Measurements from ENCODE around the gene TBC1D1. TPM values are rescaled to one million over a fixed set of nuclear protein-coding genes. Genes with fewer than 3 reads are reported as not detected.

TBC1D1 gene
- total RNA-seq, 1 donor from 2014 or later, result 78.9 TPM

DNA sequence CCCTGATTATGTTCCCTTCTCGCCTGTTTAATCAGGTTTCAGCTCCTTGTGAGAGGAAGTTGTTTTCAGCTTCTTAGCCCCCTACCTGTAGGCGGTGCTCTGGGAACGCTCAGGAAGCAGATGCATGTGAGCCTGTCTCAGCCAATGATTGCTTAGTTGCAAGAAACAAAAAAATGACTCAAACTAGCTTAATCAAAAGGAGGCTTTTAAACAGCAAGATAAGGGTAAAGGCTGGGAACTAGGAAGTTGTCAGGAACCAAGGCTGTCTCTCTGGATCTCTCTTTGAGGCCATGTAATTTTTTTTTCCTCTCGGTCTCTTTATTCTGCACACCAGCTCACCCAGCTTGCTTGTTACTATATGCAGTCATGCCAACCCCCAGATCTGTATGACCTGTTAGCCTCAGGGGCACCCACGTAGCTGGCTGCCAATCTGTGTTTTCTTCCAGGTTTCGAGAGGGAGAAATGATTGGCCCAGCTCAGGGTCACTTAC lies 178.4 kb downstream of the TBC1D1 start:
- DNase-seq (ENCODE audit: low spot score in 2 of 2, unreplicated experiment in 2 of 2), result no peak
- TF ChIP-seq, protein P1, sequence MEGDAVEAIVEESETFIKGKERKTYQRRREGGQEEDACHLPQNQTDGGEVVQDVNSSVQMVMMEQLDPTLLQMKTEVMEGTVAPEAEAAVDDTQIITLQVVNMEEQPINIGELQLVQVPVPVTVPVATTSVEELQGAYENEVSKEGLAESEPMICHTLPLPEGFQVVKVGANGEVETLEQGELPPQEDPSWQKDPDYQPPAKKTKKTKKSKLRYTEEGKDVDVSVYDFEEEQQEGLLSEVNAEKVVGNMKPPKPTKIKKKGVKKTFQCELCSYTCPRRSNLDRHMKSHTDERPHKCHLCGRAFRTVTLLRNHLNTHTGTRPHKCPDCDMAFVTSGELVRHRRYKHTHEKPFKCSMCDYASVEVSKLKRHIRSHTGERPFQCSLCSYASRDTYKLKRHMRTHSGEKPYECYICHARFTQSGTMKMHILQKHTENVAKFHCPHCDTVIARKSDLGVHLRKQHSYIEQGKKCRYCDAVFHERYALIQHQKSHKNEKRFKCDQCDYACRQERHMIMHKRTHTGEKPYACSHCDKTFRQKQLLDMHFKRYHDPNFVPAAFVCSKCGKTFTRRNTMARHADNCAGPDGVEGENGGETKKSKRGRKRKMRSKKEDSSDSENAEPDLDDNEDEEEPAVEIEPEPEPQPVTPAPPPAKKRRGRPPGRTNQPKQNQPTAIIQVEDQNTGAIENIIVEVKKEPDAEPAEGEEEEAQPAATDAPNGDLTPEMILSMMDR (IDR thresholded peaks at IDR 0.05; ENCODE audit: unreplicated experiment), result no peak
- H3K36me3 Mint-ChIP-seq, result peaks cover 14% of the 10 kb centered on the region
- H3K9me3 Mint-ChIP-seq, result no peaks in the 10 kb centered on the region
- no peaks in the 10 kb centered on the region for H3K27me3 Mint-ChIP-seq (ENCODE audit: low read depth)
- peak overlapping the region; percentile 10 for H3K27ac Mint-ChIP-seq
- no peak overlapping the region for H3K4me3 Mint-ChIP-seq
- H3K4me1 Mint-ChIP-seq, result peaks cover 14% of the 10 kb centered on the region

DNA sequence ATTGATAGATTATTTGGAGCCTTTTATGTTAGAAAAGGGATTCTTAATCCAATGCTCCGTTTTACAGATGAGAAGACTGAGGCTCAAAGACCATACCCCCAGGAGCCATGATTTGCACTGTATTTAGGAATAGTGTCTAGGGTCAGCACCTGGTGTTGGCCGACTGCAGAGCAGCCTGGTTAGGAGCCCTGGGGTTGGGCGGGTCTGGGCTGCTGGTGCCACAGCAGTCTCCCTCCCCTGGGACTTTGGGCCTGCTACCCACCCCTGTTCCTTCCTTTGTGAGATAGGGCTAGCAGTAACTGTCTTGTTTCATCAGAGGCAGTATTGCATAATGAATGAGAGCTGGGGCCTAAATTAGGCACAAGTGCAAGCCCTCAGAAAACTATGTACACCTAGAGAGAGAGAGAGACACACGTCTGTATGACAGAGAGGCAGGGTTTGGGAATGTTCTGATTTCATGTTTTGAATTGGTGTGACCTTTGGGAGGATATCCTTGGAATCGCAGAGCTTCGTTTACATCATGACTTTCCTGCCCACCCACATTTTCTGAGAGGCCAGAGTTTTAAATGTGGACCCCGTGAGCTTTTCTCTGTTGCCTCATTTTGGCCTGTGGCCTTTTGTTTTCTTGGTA lies 181.0 kb downstream of the TBC1D1 start:
- H3K27me3 Mint-ChIP-seq (ENCODE audit: low read depth), result no peaks in the 10 kb centered on the region
- peaks cover 24% of the 10 kb centered on the region for H3K36me3 Mint-ChIP-seq
- peaks cover 15% of the 10 kb centered on the region for H3K4me1 Mint-ChIP-seq
- DNase-seq (ENCODE audit: low spot score in 2 of 2, unreplicated experiment in 2 of 2), result no peak
- no peak overlapping the region for H3K27ac Mint-ChIP-seq
- TF ChIP-seq, protein P1 (IDR thresholded peaks at IDR 0.05; ENCODE audit: unreplicated experiment), result no peak
- H3K9me3 Mint-ChIP-seq, result no peaks in the 10 kb centered on the region
- no peak overlapping the region for H3K4me3 Mint-ChIP-seq

GRCh38 chr4:38072578-38072977 lies 181.7 kb downstream of the TBC1D1 start:
- Mint-ChIP-seq H3K9me3 (no peaks in the 10 kb centered on the region), H3K36me3 (peaks cover 21% of the 10 kb centered on the region), H3K4me3 (no peak overlapping the region), H3K27ac (no peak overlapping the region), H3K27me3 (ENCODE audit: low read depth) (no peaks in the 10 kb centered on the region), H3K4me1 (peaks cover 15% of the 10 kb centered on the region)
- TF ChIP-seq, protein P1 (IDR thresholded peaks at IDR 0.05; ENCODE audit: unreplicated experiment), result no peak
- DNase-seq (ENCODE audit: low spot score in 2 of 2, unreplicated experiment in 2 of 2), result no peak

GRCh38 chr4:38073596-38074234 lies 182.8 kb downstream of the TBC1D1 start:
- Mint-ChIP-seq H3K36me3 (peaks cover 15% of the 10 kb centered on the region), H3K9me3 (no peaks in the 10 kb centered on the region), H3K4me3 (no peak overlapping the region), H3K27ac (no peak overlapping the region), H3K4me1 (peaks cover 20% of the 10 kb centered on the region), H3K27me3 (ENCODE audit: low read depth) (no peaks in the 10 kb centered on the region)
- TF ChIP-seq, protein P1 (IDR thresholded peaks at IDR 0.05; ENCODE audit: unreplicated experiment), result no peak
- DNase-seq (ENCODE audit: low spot score in 2 of 2, unreplicated experiment in 2 of 2), result no peak

GRCh38 chr4:38075370-38076152 lies 184.7 kb downstream of the TBC1D1 start:
- Mint-ChIP-seq H3K4me3 (no peak overlapping the region), H3K27me3 (ENCODE audit: low read depth) (no peaks in the 10 kb centered on the region), H3K27ac (no peak overlapping the region), H3K4me1 (peaks cover 17% of the 10 kb centered on the region), H3K36me3 (peaks cover 20% of the 10 kb centered on the region), H3K9me3 (no peaks in the 10 kb centered on the region)
- DNase-seq (ENCODE audit: low spot score in 2 of 2, unreplicated experiment in 2 of 2), result no peak
- TF ChIP-seq, protein P1 (IDR thresholded peaks at IDR 0.05; ENCODE audit: unreplicated experiment), result no peak

All from mesothelial cell of epicardium (in vitro differentiated cells).